ENCODE data around the gene PFKFB2.

The PFKFB2 gene

GRCh38 chr1:207021876-207022596, 31.0 kb upstream of the PFKFB2 start:
- DNase-seq (ENCODE audit: low read depth in 2 of 3, low spot score in 1 of 3), result no peak

DNA sequence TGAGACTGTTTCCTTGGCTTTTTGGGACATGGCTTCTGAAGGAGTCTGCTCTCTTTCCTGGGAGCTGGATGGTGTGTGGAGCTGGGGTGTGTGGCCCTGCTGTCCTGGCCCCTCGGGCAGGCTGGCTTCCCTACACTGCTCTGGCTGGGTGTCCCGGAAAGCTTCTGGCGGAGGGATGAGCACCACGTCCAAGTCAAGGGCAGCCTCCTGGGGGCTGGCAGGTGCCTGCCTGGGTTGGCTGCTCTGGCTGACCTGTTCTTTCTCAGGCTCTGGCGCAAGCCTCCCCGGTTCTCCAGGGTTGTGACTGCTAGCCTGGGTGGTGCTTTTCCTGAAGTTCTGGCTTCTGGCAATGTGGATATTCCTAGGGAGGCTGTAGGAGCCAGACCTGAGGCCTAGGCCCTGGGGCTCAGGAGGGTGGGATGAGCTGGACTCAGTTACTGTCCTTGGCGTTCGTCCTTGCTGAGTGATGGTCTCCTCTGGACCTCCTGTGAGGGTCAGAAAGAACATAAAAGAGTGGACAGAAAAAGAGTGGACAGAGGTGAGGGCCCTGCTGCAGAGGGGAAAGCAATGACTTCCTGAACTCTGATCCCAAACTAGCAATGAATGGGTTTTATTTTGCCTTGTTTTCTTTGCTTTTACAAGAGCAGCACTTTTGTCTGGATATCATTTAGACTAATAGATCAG, 29.9 kb upstream of the PFKFB2 start:
- DNase-seq (ENCODE audit: low read depth in 2 of 3, low spot score in 1 of 3), result no peak

GRCh38 chr1:207024202-207025145, 28.6 kb upstream of the PFKFB2 start:
- peak in 1 of 3 donors; percentile 5 for DNase-seq (ENCODE audit: low read depth in 2 of 3, low spot score in 1 of 3)

GRCh38 chr1:207025146-207025880, 27.8 kb upstream of the PFKFB2 start:
- no peak for DNase-seq (ENCODE audit: low read depth in 2 of 3, low spot score in 1 of 3)

DNA sequence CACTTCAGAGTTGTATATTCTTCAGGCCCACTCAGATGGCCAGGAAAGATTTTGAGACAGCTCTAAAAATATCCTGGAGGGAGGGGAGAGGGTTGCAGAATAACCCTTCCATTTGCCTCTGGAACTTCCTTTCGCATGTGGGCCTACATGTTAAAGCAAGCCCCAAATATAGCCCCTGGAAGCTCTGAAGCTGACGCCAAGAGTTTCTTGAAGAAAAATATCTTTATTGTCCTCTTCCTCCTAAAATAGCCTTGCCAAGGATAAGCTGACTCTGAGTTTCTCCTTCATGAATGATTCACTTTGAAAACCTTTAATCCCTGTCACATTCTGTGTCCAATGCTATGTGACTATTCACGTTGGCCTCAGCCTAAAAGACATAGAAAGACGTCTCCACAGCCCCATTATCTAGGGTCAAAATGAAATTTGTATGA, 27.0 kb upstream of the PFKFB2 start:
- no peak for DNase-seq (ENCODE audit: low read depth in 2 of 3, low spot score in 1 of 3)

- no peak for DNase-seq (ENCODE audit: low read depth in 2 of 3, low spot score in 1 of 3)
Measured at GRCh38 chr1:207027206-207027777, 25.8 kb upstream of the PFKFB2 start.

DNA sequence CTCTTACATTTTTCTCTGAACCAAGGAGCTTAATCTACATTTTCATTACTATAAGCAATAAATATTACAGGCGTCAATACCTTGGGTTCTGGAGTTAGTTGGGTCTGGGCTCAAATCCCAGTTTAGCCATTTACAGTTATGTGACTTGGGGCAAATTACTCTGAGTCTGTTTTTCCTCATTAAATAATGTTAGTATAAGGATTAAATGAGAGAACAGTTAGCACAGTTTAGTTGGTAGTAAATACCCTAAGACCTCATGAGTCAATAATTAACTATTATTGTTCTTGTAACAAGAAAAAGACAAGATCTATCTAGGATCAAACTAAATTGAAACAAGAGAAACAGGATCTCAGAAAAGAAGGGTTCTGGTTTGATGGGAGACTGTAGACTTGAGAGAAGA, 25.2 kb upstream of the PFKFB2 start:
- DNase-seq (ENCODE audit: low read depth in 2 of 3, low spot score in 1 of 3), result no peak

GRCh38 chr1:207028884-207029650, 24.0 kb upstream of the PFKFB2 start:
- no peak for DNase-seq (ENCODE audit: low read depth in 2 of 3, low spot score in 1 of 3)

- DNase-seq (ENCODE audit: low read depth in 2 of 3, low spot score in 1 of 3), result no peak
Measured at GRCh38 chr1:207029701-207030521, 23.2 kb upstream of the PFKFB2 start.

DNA sequence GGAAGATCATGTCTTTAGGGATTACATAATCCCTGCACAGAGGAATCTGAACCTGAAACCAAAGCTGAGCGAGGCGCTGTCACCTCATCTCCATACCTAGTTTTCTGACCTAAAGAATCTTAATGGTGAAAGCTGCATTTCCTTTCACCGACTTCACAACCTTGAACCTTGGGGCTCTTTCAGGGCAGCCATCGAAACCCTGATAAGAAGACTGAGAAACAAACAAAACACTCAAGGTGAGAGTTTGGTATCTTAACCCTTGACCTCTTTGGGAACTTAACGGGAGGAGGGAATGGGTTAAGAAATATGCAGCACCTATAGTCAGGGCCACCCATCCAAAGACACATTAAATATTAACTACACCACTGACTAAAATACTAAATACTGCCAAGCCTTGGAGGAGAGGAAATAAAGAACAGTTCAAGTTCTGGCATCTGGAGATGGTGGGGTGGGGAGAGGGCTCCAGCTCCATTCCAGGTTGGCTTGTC, 22.5 kb upstream of the PFKFB2 start:
- DNase-seq (ENCODE audit: low read depth in 2 of 3, low spot score in 1 of 3), result no peak

GRCh38 chr1:207031016-207031415, 22.1 kb upstream of the PFKFB2 start:
- no peak for DNase-seq (ENCODE audit: low read depth in 2 of 3, low spot score in 1 of 3)

DNA sequence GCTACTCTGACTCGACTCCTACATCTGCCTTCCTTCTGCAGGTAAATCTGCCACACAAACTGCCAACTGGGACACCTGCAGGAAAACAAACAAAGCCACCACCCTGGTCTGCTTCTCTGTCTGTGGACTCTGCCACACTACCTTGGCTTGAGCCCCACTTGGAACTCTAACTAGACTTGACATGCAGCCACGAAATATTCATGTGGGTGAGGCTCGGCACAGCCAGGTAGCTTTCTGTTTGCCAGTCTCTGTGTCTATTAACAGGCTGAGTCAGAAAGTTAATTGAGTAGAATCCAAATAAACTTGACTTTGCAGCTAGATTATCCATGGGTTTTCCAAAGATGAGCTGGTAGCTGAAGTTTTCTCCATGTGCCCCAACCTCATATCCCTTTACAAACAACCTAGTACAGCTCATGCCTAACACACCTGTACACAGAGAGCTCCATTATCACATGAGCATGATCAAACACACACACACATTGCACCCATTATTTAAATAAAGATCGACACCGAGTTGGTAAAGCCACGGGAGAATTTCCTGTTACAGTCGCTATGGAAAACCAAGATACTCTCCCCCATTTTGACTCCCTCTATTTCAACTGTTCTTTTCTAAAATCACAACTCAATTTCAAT, 21.3 kb upstream of the PFKFB2 start:
- no peak for DNase-seq (ENCODE audit: low read depth in 2 of 3, low spot score in 1 of 3)

- DNase-seq (ENCODE audit: low read depth in 2 of 3, low spot score in 1 of 3), result no peak
Measured at GRCh38 chr1:207032528-207033017, 20.5 kb upstream of the PFKFB2 start, which contains the start of gene C1orf116. Gene C1orf116 (minus strand): TSS chr1:207032756. CDS start chr1:207027598, 5,158 bp downstream.

DNA sequence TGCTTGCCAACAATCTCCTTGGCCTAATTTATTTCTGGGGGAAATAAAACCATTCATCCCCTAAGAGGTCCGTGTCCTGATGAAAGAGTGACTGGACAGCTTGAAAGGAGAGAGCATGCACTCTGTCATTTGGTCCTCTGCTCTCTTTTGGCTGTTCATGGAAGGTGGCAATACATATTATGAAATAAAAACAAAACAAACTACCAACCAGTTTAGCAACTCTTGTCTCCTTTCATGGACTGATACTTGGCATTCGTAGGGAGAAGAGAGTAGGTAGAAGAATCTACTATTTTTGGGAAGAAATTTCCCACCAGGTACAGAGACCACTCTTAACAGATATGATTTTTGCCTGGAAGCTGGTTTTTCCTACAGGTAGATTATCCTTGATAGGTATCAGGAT, 19.8 kb upstream of the PFKFB2 start:
- DNase-seq (ENCODE audit: low read depth in 2 of 3, low spot score in 1 of 3), result no peak

GRCh38 chr1:207034208-207034607, 18.9 kb upstream of the PFKFB2 start:
- DNase-seq (ENCODE audit: low read depth in 2 of 3, low spot score in 1 of 3), result no peak

GRCh38 chr1:207034998-207035397, 18.1 kb upstream of the PFKFB2 start:
- no peak for DNase-seq (ENCODE audit: low read depth in 2 of 3, low spot score in 1 of 3)

GRCh38 chr1:207035877-207036551, 17.1 kb upstream of the PFKFB2 start:
- no peak for DNase-seq (ENCODE audit: low read depth in 2 of 3, low spot score in 1 of 3)
